ENCODE data around the gene ACVRL1. TPM values are rescaled to one million over a fixed set of nuclear protein-coding genes. Genes with fewer than 3 reads are reported as not detected.

The ACVRL1 gene
- total and polyA plus RNA-seq, 9 of the 15 experiments (the other 6 are each of a cell fraction or from before 2014, with no cell fraction given): 0.07 to 1.4 (median 0.30) TPM

- peak in 2 of 3 experiments; percentile 11 to 25 for TF ChIP-seq YY1 (IDR thresholded peaks at IDR 0.05; ENCODE audit: borderline replicate concordance in 1 of 3, control insufficient read depth in 1 of 3, extremely low read depth in 1 of 3, insufficient read depth in 3 of 3, insufficient read length in 1 of 3, insufficient replicate concordance in 2 of 3, low read depth in 1 of 3, low read length in 2 of 3)
- TF ChIP-seq ZNF766 (CRISPR knock-in tag; conservative IDR thresholded peaks at IDR 0.05): no peak
- no peak for TF ChIP-seq TAF9B (IDR thresholded peaks at IDR 0.05; ENCODE audit: partially characterized antibody)
- no peak for TF ChIP-seq MAFK (IDR thresholded peaks at IDR 0.05; ENCODE audit: low read length)
- TF ChIP-seq BRD9 (IDR thresholded peaks at IDR 0.05; ENCODE audit: low read depth, partially characterized antibody): no peak
- no peak for TF ChIP-seq BDP1 (IDR thresholded peaks at IDR 0.05; ENCODE audit: insufficient read depth, insufficient read length)
- no peak for TF ChIP-seq ZNF696 (CRISPR knock-in tag; conservative IDR thresholded peaks at IDR 0.05)
- no peak for TF ChIP-seq CEBPG (CRISPR knock-in tag; IDR thresholded peaks at IDR 0.05)
- TF ChIP-seq CEBPG (tag; conservative IDR thresholded peaks at IDR 0.05 in 1 of 2, IDR thresholded peaks at IDR 0.05 in 1 of 2): no peak
- TF ChIP-seq ZFP30 (CRISPR knock-in tag; IDR thresholded peaks at IDR 0.05; ENCODE audit: borderline replicate concordance): no peak
- 0 out of 2 replicates have a peak, but pooled peaks have one; percentile 4 for TF ChIP-seq JUND (IDR thresholded peaks at IDR 0.05; ENCODE audit: borderline replicate concordance, low read depth, low read length)
- no peak; the same call in 2 of the 3 replicates for TF ChIP-seq JUND (tag; IDR thresholded peaks at IDR 0.05; ENCODE audit: borderline replicate concordance, low read depth, low read length)
- TF ChIP-seq KDM1A (IDR thresholded peaks at IDR 0.05): peak; percentile 62 to 66; a peak in 2 of 4 replicates
- TF ChIP-seq MTA3 (IDR thresholded peaks at IDR 0.05; ENCODE audit: borderline replicate concordance): peak; percentile 70; the same call in 1 of the 2 replicates
- TF ChIP-seq POLR2G (IDR thresholded peaks at IDR 0.05; ENCODE audit: low read depth, low read length): 0 out of 2 replicates have a peak, but pooled peaks have one; percentile 30
- TF ChIP-seq RAD21 (CRISPR knock-in tag; conservative IDR thresholded peaks at IDR 0.05 in 1 of 2, IDR thresholded peaks at IDR 0.05 in 1 of 2): peak; percentile 56 to 82
- no peak for TF ChIP-seq HEY1 (CRISPR knock-in tag; IDR thresholded peaks at IDR 0.05; ENCODE audit: borderline replicate concordance)
Measured at GRCh38 chr12:51923506-51924365, 16.4 kb downstream of the ACVRL1 start (continued).
